ENCODE measurements around the gene DOCK3.

- no peak for TF ChIP-seq SMC3 (IDR thresholded peaks at IDR 0.05)
- no peak for TF ChIP-seq CHD4 (IDR thresholded peaks at IDR 0.05; ENCODE audit: borderline replicate concordance)
- no peak for TF ChIP-seq MAX (IDR thresholded peaks at IDR 0.05)
- TF ChIP-seq KDM1A (IDR thresholded peaks at IDR 0.05; ENCODE audit: low read depth), result no peak
- TF ChIP-seq RFX5 (IDR thresholded peaks at IDR 0.05), result no peak
- TF ChIP-seq CEBPB (IDR thresholded peaks at IDR 0.05), result no peak
- TF ChIP-seq, protein P1, sequence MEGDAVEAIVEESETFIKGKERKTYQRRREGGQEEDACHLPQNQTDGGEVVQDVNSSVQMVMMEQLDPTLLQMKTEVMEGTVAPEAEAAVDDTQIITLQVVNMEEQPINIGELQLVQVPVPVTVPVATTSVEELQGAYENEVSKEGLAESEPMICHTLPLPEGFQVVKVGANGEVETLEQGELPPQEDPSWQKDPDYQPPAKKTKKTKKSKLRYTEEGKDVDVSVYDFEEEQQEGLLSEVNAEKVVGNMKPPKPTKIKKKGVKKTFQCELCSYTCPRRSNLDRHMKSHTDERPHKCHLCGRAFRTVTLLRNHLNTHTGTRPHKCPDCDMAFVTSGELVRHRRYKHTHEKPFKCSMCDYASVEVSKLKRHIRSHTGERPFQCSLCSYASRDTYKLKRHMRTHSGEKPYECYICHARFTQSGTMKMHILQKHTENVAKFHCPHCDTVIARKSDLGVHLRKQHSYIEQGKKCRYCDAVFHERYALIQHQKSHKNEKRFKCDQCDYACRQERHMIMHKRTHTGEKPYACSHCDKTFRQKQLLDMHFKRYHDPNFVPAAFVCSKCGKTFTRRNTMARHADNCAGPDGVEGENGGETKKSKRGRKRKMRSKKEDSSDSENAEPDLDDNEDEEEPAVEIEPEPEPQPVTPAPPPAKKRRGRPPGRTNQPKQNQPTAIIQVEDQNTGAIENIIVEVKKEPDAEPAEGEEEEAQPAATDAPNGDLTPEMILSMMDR (IDR thresholded peaks at IDR 0.05), result no peak
- no peak for TF ChIP-seq RAD21 (conservative IDR thresholded peaks at IDR 0.05 in 1 of 2, IDR thresholded peaks at IDR 0.05 in 1 of 2)
Observed at GRCh38 chr3:50926868-50927267, 252.1 kb downstream of the DOCK3 start.

All from A549 (cell line).